Calu3 (cell line): ENCODE data around the gene RAP1GAP2. TPM values are rescaled to one million over a fixed set of nuclear protein-coding genes. Genes with fewer than 3 reads are reported as not detected.

Source experiments
- BruUV-seq: library from RNA; stranded (reverse); fragments of 400-500 nt; replicated peaks from 2 replicates; lab custom pipeline; 2021; lab: Mats Ljungman, UMichigan
- CTCF ChIA-PET: fragments of 300-600 bp; sonication (Branson Sonifier 250); formaldehyde crosslinking; loops from one replicate; lab custom pipeline; 2022; ENCODE audit warnings: antibody characterized with exemption; lab: Charles Lee
- DNase-seq: peaks from one replicate; pipeline ENCODE4 v3.0.0; 2022
- H3K27ac Mint-ChIP-seq: one replicate; pipeline ENCODE4 v1.8.0; 2022; ENCODE audit warnings: mixed read lengths; ENCODE audit not compliant: unreplicated experiment
- H3K27me3 Mint-ChIP-seq: one replicate; pipeline ENCODE4 v1.8.0; 2022; ENCODE audit warnings: mixed read lengths; ENCODE audit not compliant: unreplicated experiment
- H3K36me3 Mint-ChIP-seq: one replicate; pipeline ENCODE4 v1.8.0; 2022; ENCODE audit warnings: mild to moderate bottlenecking, moderate library complexity, mixed read lengths; ENCODE audit not compliant: insufficient read depth, unreplicated experiment
- H3K4me1 Mint-ChIP-seq: one replicate; pipeline ENCODE4 v1.8.0; 2022; ENCODE audit warnings: mild to moderate bottlenecking, low read depth, mixed read lengths; ENCODE audit not compliant: unreplicated experiment
- H3K4me3 Mint-ChIP-seq: one replicate; pipeline ENCODE4 v1.8.0; 2022; ENCODE audit warnings: mild to moderate bottlenecking, low read depth, moderate library complexity, mixed read lengths; ENCODE audit not compliant: unreplicated experiment
- H3K9me3 Mint-ChIP-seq: one replicate; pipeline ENCODE4 v1.8.0; 2022; ENCODE audit warnings: low read depth, mixed read lengths; ENCODE audit not compliant: unreplicated experiment
- CTCF ChIP-seq: fragments of 200-600 bp; IDR thresholded peaks from one replicate; pipeline ENCODE4 v1.8.0; 2022; ENCODE audit warnings: antibody characterized with exemption; ENCODE audit not compliant: unreplicated experiment
- intact Hi-C: fragments of 100-400 bp; cut with micrococcal nuclease; formaldehyde crosslinking; loops from one replicate; pipeline ENCODE4 v1.10.0; 2022; ENCODE audit not compliant: unreplicated experiment
- total RNA-seq: library from RNA; stranded (reverse); gene quantifications from 2 replicates; pipeline ENCODE4 v1.2.3, GENCODE V29; 2022

The RAP1GAP2 gene
- total RNA-seq, 1 experiment from 2014 or later = 38.4 TPM

- no TSS peak for BruUV-seq
- H3K4me1 Mint-ChIP-seq = peaks cover 54% of the 10 kb centered on the region
- no peaks in the 10 kb centered on the region for H3K9me3 Mint-ChIP-seq
- intact Hi-C loops = loop anchor here (2.0 kb wide), 1 partner anchor 49 kb away; no protein-coding TSS in a partner anchor
- peak overlapping the region; percentile 99 for H3K27ac Mint-ChIP-seq
- peaks cover 31% of the 10 kb centered on the region for H3K36me3 Mint-ChIP-seq
- peak overlapping the region; percentile 55 for H3K4me3 Mint-ChIP-seq
- no peak for TF ChIP-seq CTCF
- no peaks in the 10 kb centered on the region for H3K27me3 Mint-ChIP-seq
- DNase-seq = no peak
- CTCF ChIA-PET = no interaction called here
Observed at GRCh38 chr17:2955931-2956582, 159.8 kb downstream of the RAP1GAP2 start.

GRCh38 chr17:2957631-2958286 is 161.5 kb downstream of the RAP1GAP2 start:
- CTCF ChIA-PET = no interaction called here
- Mint-ChIP-seq H3K27ac (peak overlapping the region; percentile 39), H3K36me3 (peaks cover 31% of the 10 kb centered on the region), H3K4me3 (no peak overlapping the region), H3K9me3 (no peaks in the 10 kb centered on the region), H3K27me3 (no peaks in the 10 kb centered on the region), H3K4me1 (peaks cover 45% of the 10 kb centered on the region)
- no peak for DNase-seq
- TF ChIP-seq CTCF = no peak
- intact Hi-C loops = no loop called here
- BruUV-seq = no TSS peak

- no peaks in the 10 kb centered on the region for H3K27me3 Mint-ChIP-seq
- BruUV-seq = no TSS peak
- no peaks in the 10 kb centered on the region for H3K9me3 Mint-ChIP-seq
- no peak overlapping the region for H3K4me3 Mint-ChIP-seq
- peak overlapping the region; percentile 92 for H3K27ac Mint-ChIP-seq
- CTCF ChIA-PET = no interaction called here
- intact Hi-C loops = no loop called here
- DNase-seq = no peak
- TF ChIP-seq CTCF = no peak
- H3K36me3 Mint-ChIP-seq = peaks cover 38% of the 10 kb centered on the region
- peaks cover 41% of the 10 kb centered on the region for H3K4me1 Mint-ChIP-seq
Observed at GRCh38 chr17:2958706-2959222, 162.5 kb downstream of the RAP1GAP2 start.

- H3K4me3 Mint-ChIP-seq = no peak overlapping the region
- no TSS peak for BruUV-seq
- peaks cover 38% of the 10 kb centered on the region for H3K36me3 Mint-ChIP-seq
- CTCF ChIA-PET = no interaction called here
- no peak for DNase-seq
- no peak for TF ChIP-seq CTCF
- intact Hi-C loops = no loop called here
- H3K27me3 Mint-ChIP-seq = no peaks in the 10 kb centered on the region
- peak overlapping the region; percentile 92 for H3K27ac Mint-ChIP-seq
- H3K4me1 Mint-ChIP-seq = peaks cover 41% of the 10 kb centered on the region
- H3K9me3 Mint-ChIP-seq = no peaks in the 10 kb centered on the region
Observed at GRCh38 chr17:2959371-2960130, 163.3 kb downstream of the RAP1GAP2 start.
